K562 (cell line): ENCODE measurements around the gene ZRANB3.

ENCODE experiments used
- CREB1 ChIP-seq, 2 experiments: sonication (generic) in 1 of 2; formaldehyde crosslinking in 1 of 2; IDR thresholded peaks; 2 replicates each; pipeline versions ENCODE4 v1.6.1 to v1.8.0; 2012 to 2022; ENCODE audit warnings: inconsistent platforms in 1 of 2, mild to moderate bottlenecking in 1 of 2, missing genetic modification reagents in 1 of 2, moderate library complexity in 1 of 2
- SREBF1 ChIP-seq: fragments of 150-350 bp; IDR thresholded peaks from 2 replicates; pipeline ENCODE4 v1.6.1; 2014; ENCODE audit warnings: antibody characterized with exemption, low read depth, low read length, borderline replicate concordance
- ZNF609 ChIP-seq: sonication (generic); formaldehyde crosslinking; IDR thresholded peaks from 2 replicates; pipeline ENCODE4 v1.8.1; 2023; ENCODE audit warnings: missing genetic modification reagents, mild to moderate bottlenecking, borderline replicate concordance

- TF ChIP-seq SREBF1 (no peak), CREB1 (IDR thresholded peaks at IDR 0.05) (no peak), CREB1 (CRISPR knock-in tag; IDR thresholded peaks at IDR 0.05) (no peak), ZNF609 (CRISPR knock-in tag) (no peak)
These were observed 381.8 kb downstream of the ZRANB3 start for GRCh38 chr2:135149251-135149650.
